Kidney (tissue), 14 donors: ENCODE results near the gene GPBAR1. TPM values are rescaled to one million over a fixed set of nuclear protein-coding genes. Genes with fewer than 3 reads are reported as not detected.
A peak's percentile ranks its signal among the peaks of the same experiment; 100 is the strongest.

Experiments used
- DNase-seq, 5 donors: peaks; one replicate each; pipeline ENCODE4 v3.0.0-alpha.2; 2013 to 2020
- FAIRE-seq: peaks from 2 replicates; lab custom pipeline; 2012; peaks lifted over from hg19 to GRCh38; lab: Jason Lieb, UNC
- H3K27ac ChIP-seq, 2 donors: one replicate each; pipeline ENCODE4 v1.7.0; 2013; ENCODE audit warnings: low read depth in 2 of 2, low read length in 2 of 2, inconsistent platforms in 1 of 2
- H3K27me3 ChIP-seq: one replicate; pipeline ENCODE4 v1.7.1; 2013; ENCODE audit warnings: low read length, inconsistent platforms; ENCODE audit not compliant: control insufficient read depth, insufficient read depth
- H3K36me3 ChIP-seq, 3 donors: one replicate each; pipeline versions ENCODE4 v1.7.0 to v1.7.1; 2013; ENCODE audit warnings: low read length in 3 of 3, control low read depth in 1 of 3, inconsistent platforms in 1 of 3; ENCODE audit not compliant: insufficient read depth in 3 of 3, control insufficient read depth in 2 of 3
- H3K4me1 ChIP-seq, 3 donors: one replicate each; pipeline versions ENCODE4 v1.7.0 to v1.7.1; 2013; ENCODE audit warnings: low read length in 3 of 3, inconsistent platforms in 1 of 3, low read depth in 1 of 3; ENCODE audit not compliant: control insufficient read depth in 2 of 3, insufficient read depth in 2 of 3
- H3K4me3 ChIP-seq, 3 donors: one replicate each; pipeline versions ENCODE4 v1.7.0 to v1.8.1; 2013; ENCODE audit warnings: low read length in 3 of 3, control low read depth in 1 of 3, inconsistent platforms in 1 of 3
- H3K9ac ChIP-seq, 3 donors: one replicate each; pipeline versions ENCODE4 v1.7.0 to v1.7.1; 2013; ENCODE audit warnings: low read length in 3 of 3, control low read depth in 1 of 3, inconsistent platforms in 1 of 3
- H3K9me3 ChIP-seq, 3 donors: one replicate each; pipeline versions ENCODE4 v1.7.0 to v1.7.1; 2013; ENCODE audit warnings: low read length in 3 of 3, control low read depth in 1 of 3, inconsistent platforms in 1 of 3; ENCODE audit not compliant: control insufficient read depth in 2 of 3, insufficient read depth in 1 of 3
- CTCF ChIP-seq: IDR thresholded peaks from 3 replicates; pipeline ENCODE4 v1.5.1; 2012; ENCODE audit warnings: mild to moderate bottlenecking, moderate library complexity, borderline replicate concordance; ENCODE audit not compliant: insufficient read depth; ENCODE audit errors: extremely low read depth
- intact Hi-C: fragments of 100-400 bp; cut with DNase I; formaldehyde crosslinking; loops from one replicate; pipeline ENCODE4 v1.11.1; 2022
- polyA plus RNA-seq: library from polyadenylated mRNA; stranded (reverse); fragments of 350-450 nt; fragmentation: Illumina TruSeq; extraction: RNeasy Lipid Tissue Mini Kit (QIAGEN cat#74804); gene quantifications from one replicate; pipeline ENCODE4 v1.2.3, GENCODE V29; 2014; ENCODE audit warnings: low read depth, low replicate concordance; ENCODE audit not compliant: insufficient read depth
- total RNA-seq: library from RNA; stranded (reverse); fragmentation: NEBNext Ultra II Directional; extraction: Animal tissue kit (Norgen Biotek cat#: 25700); gene quantifications from one replicate; pipeline ENCODE4 v1.2.1, GENCODE V29; 2021
- donor health status: control.
- donor health status: control.
- donor health status: control.
- donor health status: control.
- donor health status: control.
- donor health status: DM: yes; HTN: yes; CAD: no.
- donor health status: Normal renal cell carcinoma (clear cell type).

The GPBAR1 gene
- total and polyA plus RNA-seq, 2 donors from 2014 or later, result 3.2 to 6.0 TPM

- Histone ChIP-seq H3K9me3 (no peaks in the 10 kb centered on the region), H3K9ac (no peak overlapping the region), H3K36me3 (peaks cover 3 to 19% (median 16%) of the 10 kb centered on the region in 3 donors), H3K4me3 (no peak overlapping the region), H3K4me1 (peaks cover 0 to 25% (median 16%) of the 10 kb centered on the region in 3 donors), H3K27me3 (no peaks in the 10 kb centered on the region), H3K27ac (no peak overlapping the region)
- TF ChIP-seq CTCF, result no peak
- FAIRE-seq (no peak), DNase-seq (no peak)
- intact Hi-C loops, result no loop called here
Measured at GRCh38 chr2:218226903-218227302, 33.9 kb upstream of the GPBAR1 start.

- Histone ChIP-seq H3K4me3 (no peak overlapping the region), H3K9me3 (no peaks in the 10 kb centered on the region), H3K4me1 (peaks cover 0 to 18% (median 12%) of the 10 kb centered on the region in 3 donors), H3K27ac (peak overlapping the region in 1 of 2 donors; percentile 62), H3K27me3 (no peaks in the 10 kb centered on the region), H3K36me3 (peaks cover 4 to 29% (median 18%) of the 10 kb centered on the region in 3 donors), H3K9ac (no peak overlapping the region)
- no peak for DNase-seq
- no peak for TF ChIP-seq CTCF
- no peak for FAIRE-seq
- intact Hi-C loops, result no loop called here
Measured at GRCh38 chr2:218228366-218229090, 32.3 kb upstream of the GPBAR1 start.

GRCh38 chr2:218229239-218229638 is 31.6 kb upstream of the GPBAR1 start:
- peak overlapping the region in 1 of 2 donors; percentile 62 for H3K27ac ChIP-seq
- no peak for FAIRE-seq

More at GRCh38 chr2:218229239-218229638, 31.6 kb upstream of the GPBAR1 start:
- no peak for TF ChIP-seq CTCF
- no peaks in the 10 kb centered on the region for H3K9me3 ChIP-seq
- intact Hi-C loops, result no loop called here
- peaks cover 0 to 18% (median 12%) of the 10 kb centered on the region in 3 donors for H3K4me1 ChIP-seq
- H3K9ac ChIP-seq, result no peak overlapping the region
- no peaks in the 10 kb centered on the region for H3K27me3 ChIP-seq
- DNase-seq, result no peak
- no peak overlapping the region for H3K4me3 ChIP-seq
- H3K36me3 ChIP-seq, result peaks cover 4 to 33% (median 20%) of the 10 kb centered on the region in 3 donors
